HG03025 (cell line): ENCODE data around the gene KATNA1.

Experiments used
- ATAC-seq: cut with Tn5 transposase; IDR thresholded peaks from one replicate; pipeline ENCODE4 v1.9.1; 2021; ENCODE audit warnings: mild to moderate bottlenecking, moderate library complexity; ENCODE audit not compliant: unreplicated experiment, low FRiP score

KATNA1 gene

GRCh38 chr6:149545258-149545753, 103.2 kb downstream of the KATNA1 start:
- no peak for ATAC-seq
